Adrenal gland (tissue), 12 donors: ENCODE data around the gene EIF4G3. TPM values are rescaled to one million over a fixed set of nuclear protein-coding genes. Genes with fewer than 3 reads are reported as not detected.
"Not testable (repeated sequence)": the region's sequence is repeated elsewhere in the genome, so short reads cannot be mapped to it uniquely, and the experiment has no call there.

Experiments used
- DNase-seq, 7 donors: peaks; one replicate each; pipeline ENCODE4 v3.0.0-alpha.2; 2019 to 2020
- H3K27ac ChIP-seq, 5 donors: fragments of 200-600 bp; sonication (generic) in 4 of 5; 1 replicate in 3 of 5; 2 replicates in 2 of 5; pipeline versions ENCODE4 v1.5.1 to v1.8.0; 2016 to 2020; ENCODE audit warnings: mild to moderate bottlenecking in 1 of 5
- H3K27me3 ChIP-seq: fragments of 200-600 bp; 2 replicates; pipeline ENCODE4 v1.8.0; 2021
- H3K36me3 ChIP-seq, 2 donors: fragments of 200-600 bp; replicated peaks in 1 of 2; 1 replicate in 1 of 2; 2 replicates in 1 of 2; pipeline versions ENCODE4 v1.5.1 to v1.8.0; 2018 to 2022
- H3K4me1 ChIP-seq, 2 donors: fragments of 200-600 bp; replicated peaks in 1 of 2; 1 replicate in 1 of 2; 2 replicates in 1 of 2; pipeline versions ENCODE4 v1.5.1 to v1.8.0; 2018 to 2021
- H3K4me3 ChIP-seq, 4 donors: fragments of 200-600 bp; sonication (generic) in 3 of 4; one replicate each; pipeline ENCODE4 v1.5.1; 2016 to 2018
- H3K9me3 ChIP-seq, 3 donors: fragments of 200-600 bp; sonication (generic) in 1 of 3; replicated peaks in 1 of 3; 1 replicate in 2 of 3; 2 replicates in 1 of 3; pipeline versions ENCODE4 v1.5.1 to v1.8.0; 2016 to 2021
- POLR2A ChIP-seq, 2 donors: fragments of 450-650 bp; IDR thresholded peaks; one replicate each; pipeline ENCODE4 v1.6.1; 2017; ENCODE audit warnings: antibody characterized with exemption in 2 of 2, mild to moderate bottlenecking in 2 of 2, moderate library complexity in 1 of 2
- WGBS, 4 donors: extraction: QIAGEN DNeasy Blood & Tissue Kit in 2 of 4; methylation state at CpG; one replicate each; pipeline versions ENCODE4 v1.1.5 to v1.1.7; 2013 to 2017; 5-methylcytosine and 5-hydroxymethylcytosine counted together
- intact Hi-C, 2 donors: fragments of 100-400 bp; cut with DNase I; formaldehyde crosslinking; loops; one replicate each; pipeline versions ENCODE4 v1.14.1 to v1.15.0; 2022 to 2023
- polyA plus RNA-seq, 3 donors: library from polyadenylated mRNA; stranded (reverse); fragments of 200-250 nt in 2 of 3; fragments of 350-450 nt in 1 of 3; fragmentation: Illumina TruSeq in 1 of 3; extraction: RNeasy Lipid Tissue Mini Kit (QIAGEN cat#74804) in 1 of 3; gene quantifications; one replicate each; pipeline ENCODE4 v1.2.3, GENCODE V29; 2013 to 2014
- total RNA-seq, 9 donors: library from RNA; depleted of rRNA in 4 of 9; stranded (reverse); fragments of >200 nt in 4 of 9; fragments of 120-200 nt in 1 of 9; fragmentation: NEBNext Ultra II Directional in 1 of 9; extraction: Animal tissue kit (Norgen Biotek cat#: 25700) in 1 of 9; gene quantifications; one replicate each; pipeline versions ENCODE4 v1.1.0 to v1.2.4, GENCODE V29; 2013 to 2023
- TF ChIP-seq, protein P1 (sequence below), 6 experiments: fragments of 450-650 bp in 4 of 6; fragments of 200-600 bp in 2 of 6; sonication (generic) in 1 of 6; IDR thresholded peaks; 1 replicate in 5 of 6; 2 replicates in 1 of 6; pipeline versions ENCODE4 v1.5.1 to v1.8.0; 2016 to 2021; ENCODE audit warnings: antibody characterized with exemption in 6 of 6, mild to moderate bottlenecking in 2 of 6, moderate library complexity in 1 of 6
- donor health status: healthy with polysubstance abuse.
- donor health status: Bipolar disorder and iron deficiency.
- donor health status: DM: yes; HTN: yes; CAD: no.
- donor health status: DM: no; HTN: no; CAD: no.
- donor health status: DM: no; HTN: no; CAD: no.
- donor health status: DM: yes; HTN: yes; CAD: no.

EIF4G3 gene
- total and polyA plus RNA-seq, 12 donors: 30.7 to 58.7 (median 51.6) TPM

DNA sequence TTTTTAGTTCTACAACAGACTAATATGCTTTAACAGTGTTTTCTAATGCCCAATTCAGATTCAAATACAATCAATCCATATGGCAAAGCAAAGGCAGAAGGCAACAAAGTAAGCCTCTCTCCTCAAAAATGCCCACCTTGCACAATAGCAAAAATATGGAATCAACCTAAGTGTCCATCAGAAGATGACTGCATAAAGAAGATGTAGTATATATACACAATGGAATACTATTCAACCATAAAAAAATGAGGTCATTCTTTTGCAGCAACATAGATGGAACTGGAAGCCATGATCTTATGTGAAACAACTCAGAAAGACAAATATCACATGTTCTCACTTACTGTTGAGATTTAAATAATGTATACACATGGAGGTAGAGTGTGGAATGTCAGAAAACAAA lies 80.7 kb downstream of the EIF4G3 start:
- TF ChIP-seq, protein P1, sequence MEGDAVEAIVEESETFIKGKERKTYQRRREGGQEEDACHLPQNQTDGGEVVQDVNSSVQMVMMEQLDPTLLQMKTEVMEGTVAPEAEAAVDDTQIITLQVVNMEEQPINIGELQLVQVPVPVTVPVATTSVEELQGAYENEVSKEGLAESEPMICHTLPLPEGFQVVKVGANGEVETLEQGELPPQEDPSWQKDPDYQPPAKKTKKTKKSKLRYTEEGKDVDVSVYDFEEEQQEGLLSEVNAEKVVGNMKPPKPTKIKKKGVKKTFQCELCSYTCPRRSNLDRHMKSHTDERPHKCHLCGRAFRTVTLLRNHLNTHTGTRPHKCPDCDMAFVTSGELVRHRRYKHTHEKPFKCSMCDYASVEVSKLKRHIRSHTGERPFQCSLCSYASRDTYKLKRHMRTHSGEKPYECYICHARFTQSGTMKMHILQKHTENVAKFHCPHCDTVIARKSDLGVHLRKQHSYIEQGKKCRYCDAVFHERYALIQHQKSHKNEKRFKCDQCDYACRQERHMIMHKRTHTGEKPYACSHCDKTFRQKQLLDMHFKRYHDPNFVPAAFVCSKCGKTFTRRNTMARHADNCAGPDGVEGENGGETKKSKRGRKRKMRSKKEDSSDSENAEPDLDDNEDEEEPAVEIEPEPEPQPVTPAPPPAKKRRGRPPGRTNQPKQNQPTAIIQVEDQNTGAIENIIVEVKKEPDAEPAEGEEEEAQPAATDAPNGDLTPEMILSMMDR (IDR thresholded peaks at IDR 0.05): no peak
- TF ChIP-seq POLR2A (IDR thresholded peaks at IDR 0.05): no peak
- no peaks in the 10 kb centered on the region for H3K27me3 ChIP-seq

DNA sequence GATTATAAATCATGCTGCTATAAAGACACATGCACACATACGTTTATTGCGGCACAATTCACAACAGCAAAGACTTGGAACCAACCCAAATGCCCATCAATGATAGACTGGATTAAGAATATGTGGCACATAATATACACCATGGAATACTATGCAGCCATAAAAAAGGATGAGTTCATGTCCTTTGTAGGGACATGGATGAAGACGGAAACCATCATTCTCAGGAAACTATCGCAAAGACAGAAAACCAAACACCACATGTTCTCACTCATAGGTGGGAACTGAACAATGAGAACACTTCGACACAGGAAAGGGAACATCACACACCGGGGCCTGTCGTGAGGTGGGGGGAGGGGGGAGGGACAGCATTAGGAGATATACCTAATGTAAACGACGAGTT lies 82.4 kb downstream of the EIF4G3 start:
- DNase-seq, H3K36me3 ChIP-seq, intact Hi-C loops, H3K27ac ChIP-seq, H3K4me3 ChIP-seq, H3K9me3 ChIP-seq, H3K27me3 ChIP-seq: not testable (repeated sequence)
- peaks cover 0 to 24% of the 10 kb centered on the region in 2 donors for H3K4me1 ChIP-seq
- 88 to 89% (median 88%) methylated on average over 7 to 9 of the region's 9 CpGs for WGBS, 4 donors

More for the DNA sequence above, 80.7 kb downstream of the EIF4G3 start:
- intact Hi-C loops: no loop called here
- peaks cover 0 to 28% of the 10 kb centered on the region in 2 donors for H3K4me1 ChIP-seq
- H3K27ac ChIP-seq: no peak overlapping the region
- no peak for DNase-seq
- no peak overlapping the region for H3K4me3 ChIP-seq
- no peaks in the 10 kb centered on the region for H3K9me3 ChIP-seq
- no peaks in the 10 kb centered on the region for H3K36me3 ChIP-seq

DNA sequence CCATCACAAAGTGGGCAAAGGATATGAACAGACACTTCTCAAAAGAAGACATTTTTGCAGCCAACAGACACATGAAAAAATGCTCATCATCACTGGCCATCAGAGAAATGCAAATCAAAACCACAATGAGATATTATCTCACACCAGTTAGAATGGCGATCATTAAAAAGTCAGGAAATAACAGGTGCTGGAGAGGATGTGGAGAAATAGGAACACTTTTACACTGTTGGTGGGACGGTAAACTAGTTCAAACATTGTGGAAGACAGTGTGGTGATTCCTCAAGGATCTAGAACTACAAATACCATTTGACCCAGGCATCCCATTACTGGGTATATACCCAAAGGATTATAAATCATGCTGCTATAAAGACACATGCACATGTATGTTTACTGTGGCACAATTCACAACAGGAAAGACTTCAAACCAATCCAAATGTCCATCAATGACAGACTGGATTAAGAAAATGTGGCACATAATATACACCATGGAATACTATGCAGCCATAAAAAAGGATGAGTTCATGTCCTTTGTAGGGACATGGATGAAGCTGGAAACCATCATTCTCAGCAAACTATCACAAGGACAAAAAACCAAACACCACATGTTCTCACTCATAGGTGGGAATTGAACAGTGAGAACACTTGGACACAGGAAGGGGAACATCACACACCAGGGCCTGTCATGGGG lies 83.3 kb downstream of the EIF4G3 start:
- H3K27ac ChIP-seq, H3K27me3 ChIP-seq, intact Hi-C loops, H3K9me3 ChIP-seq, H3K4me3 ChIP-seq, H3K36me3 ChIP-seq, DNase-seq: not testable (repeated sequence)
- H3K4me1 ChIP-seq: peaks cover 0 to 20% of the 10 kb centered on the region in 2 donors
- 85 to 100% (median 92%) methylated on average over 2 of the region's 2 CpGs for WGBS, 4 donors

DNA sequence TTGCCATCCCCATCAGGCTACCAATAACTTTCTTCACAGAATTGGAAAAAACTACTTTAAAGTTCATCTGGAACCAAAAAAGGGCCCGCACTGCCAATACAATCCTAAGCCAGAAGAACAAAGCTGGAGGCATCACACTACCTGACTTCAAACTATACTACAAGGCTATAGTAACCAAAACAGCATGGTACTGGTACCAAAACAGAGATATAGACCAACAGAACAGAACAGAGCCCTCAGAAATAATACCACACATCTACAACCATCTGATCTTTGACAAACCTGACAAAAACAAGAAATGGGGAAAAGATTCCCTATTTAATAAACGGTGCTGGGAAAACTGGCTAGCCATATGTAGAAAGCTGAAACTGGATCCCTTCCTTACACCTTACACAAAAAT lies 84.2 kb downstream of the EIF4G3 start:
- H3K9me3 ChIP-seq, H3K27ac ChIP-seq, H3K4me3 ChIP-seq, H3K27me3 ChIP-seq, intact Hi-C loops, DNase-seq, H3K36me3 ChIP-seq: not testable (repeated sequence)
- WGBS, 4 donors: 94 to 97% (median 96%) methylated on average over 1 to 2 of the region's 2 CpGs
- peaks cover 0 to 20% of the 10 kb centered on the region in 2 donors for H3K4me1 ChIP-seq

DNA sequence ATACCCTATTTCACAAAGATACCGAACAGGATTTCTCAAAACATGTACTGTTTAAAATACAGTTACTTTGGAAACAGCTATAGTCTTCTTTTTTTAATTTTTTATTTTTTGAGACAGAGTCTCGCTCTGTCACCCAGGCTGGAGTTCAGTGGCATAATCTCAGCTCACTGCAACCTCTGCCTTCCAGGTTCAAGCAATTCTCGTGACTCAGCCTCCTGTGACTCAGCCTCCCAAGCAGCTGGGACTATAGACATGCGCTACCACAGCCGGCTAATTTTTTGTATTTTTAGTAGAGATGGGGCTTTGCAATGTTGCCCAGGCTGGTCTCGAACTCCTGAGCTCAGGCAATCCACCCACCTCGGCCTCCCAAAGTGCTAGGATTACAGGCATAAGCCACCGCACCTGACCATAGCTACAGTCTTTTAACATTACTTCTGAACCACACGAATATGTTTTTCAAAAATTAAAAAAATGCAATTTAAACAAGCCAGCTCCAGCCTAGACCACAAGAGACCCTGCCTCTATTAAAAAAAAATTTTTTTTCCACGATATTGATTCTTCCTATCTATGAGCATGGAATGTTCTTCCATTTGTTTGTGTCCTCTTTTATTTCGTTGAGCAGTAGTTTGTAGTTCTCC lies 85.5 kb downstream of the EIF4G3 start:
- intact Hi-C loops, H3K9me3 ChIP-seq, H3K4me3 ChIP-seq, H3K27me3 ChIP-seq, H3K36me3 ChIP-seq: not testable (repeated sequence)
- DNase-seq: peak; percentile 52 to 84 (median 80)
- H3K4me1 ChIP-seq: peaks cover 0 to 20% of the 10 kb centered on the region in 2 donors
- peak overlapping the region in 4 of 5 donors; percentile 22 to 70 (median 48) for H3K27ac ChIP-seq
- peak in 1 of 2 donors; percentile 22 for TF ChIP-seq POLR2A (IDR thresholded peaks at IDR 0.05)
- WGBS, 4 donors: 59 to 66% (median 64%) methylated on average over 11 of the region's 11 CpGs

DNA sequence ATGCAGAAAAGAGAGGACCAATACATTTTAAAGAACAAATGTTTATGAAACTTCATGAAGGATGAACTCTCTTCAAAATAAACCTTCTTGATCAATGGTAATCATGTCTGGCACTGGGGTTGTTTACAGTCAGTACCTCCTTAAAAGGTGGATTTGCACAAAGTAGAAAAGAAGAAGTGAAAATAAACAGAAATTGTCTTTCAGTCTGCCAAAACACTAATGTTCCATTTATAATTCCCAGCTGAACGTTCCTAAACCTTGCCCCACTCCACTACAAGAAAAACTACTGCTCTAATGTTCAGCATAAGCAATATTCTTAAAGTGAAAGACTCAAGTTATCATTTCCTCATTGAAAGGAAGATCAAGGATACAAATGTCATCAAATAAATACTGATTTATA lies 86.2 kb downstream of the EIF4G3 start:
- H3K36me3 ChIP-seq: no peaks in the 10 kb centered on the region
- H3K4me3 ChIP-seq: no peak overlapping the region
- no peaks in the 10 kb centered on the region for H3K27me3 ChIP-seq
- H3K4me1 ChIP-seq: peaks cover 0 to 20% of the 10 kb centered on the region in 2 donors
- intact Hi-C loops: no loop called here
- no peaks in the 10 kb centered on the region for H3K9me3 ChIP-seq
- no peak for DNase-seq
- 0 to 10% (median 5%) methylated on average over 1 of the region's 1 CpG for WGBS, 4 donors
- no peak for TF ChIP-seq POLR2A (IDR thresholded peaks at IDR 0.05)
- TF ChIP-seq, protein P1 (IDR thresholded peaks at IDR 0.05): no peak
- H3K27ac ChIP-seq: peak overlapping the region in 3 of 5 donors; percentile 15 to 60 (median 35)
